IMR-90 (cell line): ENCODE data around the gene GSTM3. TPM values are rescaled to one million over a fixed set of nuclear protein-coding genes. Genes with fewer than 3 reads are reported as not detected.
A peak's percentile ranks its signal among the peaks of the same experiment; 100 is the strongest.

Experiments
- ATAC-seq: fragments of 200-7000 bp; cut with Tn5 transposase; 2 replicates; pipeline ENCODE4 v1.9.1; 2020; ENCODE audit warnings: low read depth, mild to moderate bottlenecking, moderate library complexity
- BruUV-seq: library from RNA; stranded (reverse); fragments of 400-500 nt; replicated peaks from 2 replicates; lab custom pipeline; 2021; lab: Mats Ljungman, UMichigan
- CTCF ChIA-PET: fragments of 300-600 bp; formaldehyde crosslinking; extraction: SDS; loops from one replicate; lab custom pipeline; 2021; ENCODE audit warnings: antibody characterized with exemption; lab: Yijun Ruan, JAX
- POLR2A ChIA-PET: fragments of 300-600 bp; sonication (Branson Sonifier 250); formaldehyde crosslinking; loops from one replicate; lab custom pipeline; 2022; ENCODE audit warnings: antibody characterized with exemption; ENCODE audit not compliant: unreplicated experiment; lab: Charles Lee
- DNase-seq: peaks from one replicate; pipeline ENCODE4 v3.0.0; 2013
- H2AFZ ChIP-seq: replicated peaks from 2 replicates; pipeline ENCODE3; 2013; ENCODE audit warnings: low read length, mild to moderate bottlenecking; ENCODE audit not compliant: poor library complexity
- H2AK5ac ChIP-seq: 2 replicates; pipeline ENCODE4 v1.6.1; 2013; ENCODE audit warnings: low read depth, low read length, inconsistent platforms
- H2AK9ac ChIP-seq: replicated peaks from 2 replicates; pipeline ENCODE3; 2013; ENCODE audit warnings: mild to moderate bottlenecking, low read depth, low read length, moderate library complexity; ENCODE audit not compliant: poor library complexity
- H2BK120ac ChIP-seq: 2 replicates; pipeline ENCODE4 v1.6.1; 2013; ENCODE audit warnings: low read depth, low read length, inconsistent platforms
- H2BK15ac ChIP-seq: 3 replicates; pipeline ENCODE4 v1.6.1; 2013; ENCODE audit warnings: low read depth, low read length, inconsistent platforms
- H2BK20ac ChIP-seq: 2 replicates; pipeline ENCODE4 v1.6.1; 2013; ENCODE audit warnings: low read depth, mild to moderate bottlenecking, inconsistent platforms, low read length, moderate library complexity
- H2BK5ac ChIP-seq: 2 replicates; pipeline ENCODE4 v1.6.1; 2013; ENCODE audit warnings: mild to moderate bottlenecking, low read depth, low read length, inconsistent platforms; ENCODE audit not compliant: poor library complexity, severe bottlenecking
- H3K14ac ChIP-seq: replicated peaks from 2 replicates; pipeline ENCODE4 v1.6.1; 2013; ENCODE audit warnings: low read depth, low read length, inconsistent platforms
- H3K18ac ChIP-seq: 2 replicates; pipeline ENCODE4 v1.6.1; 2013; ENCODE audit warnings: low read depth, low read length, control low read depth
- H3K23ac ChIP-seq: 2 replicates; pipeline ENCODE4 v1.6.1; 2013; ENCODE audit warnings: low read depth, low read length, inconsistent platforms
- H3K27ac ChIP-seq: 2 replicates; pipeline ENCODE4 v1.5.1; 2013; ENCODE audit warnings: mild to moderate bottlenecking, control low read depth, low read length; ENCODE audit not compliant: insufficient read depth
- H3K27me3 ChIP-seq: 2 replicates; pipeline ENCODE4 v1.6.1; 2013; ENCODE audit warnings: low read length; ENCODE audit not compliant: control insufficient read depth, insufficient read depth
- H3K36me3 ChIP-seq: 2 replicates; pipeline ENCODE4 v1.6.1; 2013; ENCODE audit warnings: low read length, mixed read lengths; ENCODE audit not compliant: control insufficient read depth, insufficient read depth
- H3K4ac ChIP-seq: 2 replicates; pipeline ENCODE4 v1.6.1; 2013; ENCODE audit warnings: low read depth, low read length, inconsistent platforms
- H3K4me1 ChIP-seq: 2 replicates; pipeline ENCODE4 v1.6.1; 2013; ENCODE audit warnings: low read length, mixed read lengths; ENCODE audit not compliant: control insufficient read depth, insufficient read depth
- H3K4me2 ChIP-seq: 2 replicates; pipeline ENCODE4 v1.6.1; 2013; ENCODE audit warnings: low read depth, mild to moderate bottlenecking, control low read depth, low read length, moderate library complexity
- H3K4me3 ChIP-seq: 2 replicates; pipeline ENCODE4 v1.5.1; 2013; ENCODE audit warnings: low read depth, mild to moderate bottlenecking, control low read depth, low read length, moderate library complexity; ENCODE audit not compliant: insufficient read depth
- H3K56ac ChIP-seq: 2 replicates; pipeline ENCODE4 v1.6.1; 2013; ENCODE audit warnings: low read length, inconsistent platforms; ENCODE audit not compliant: insufficient read depth; ENCODE audit errors: extremely low read depth
- H3K79me1 ChIP-seq, 2 experiments: 2 replicates each; pipeline ENCODE4 v1.6.1; 2013; ENCODE audit warnings: low read length in 2 of 2, inconsistent platforms in 1 of 2, low read depth in 1 of 2
- H3K9ac ChIP-seq: 2 replicates; pipeline ENCODE4 v1.6.1; 2013; ENCODE audit warnings: low read depth, low read length, control low read depth
- H3K9me1 ChIP-seq: 2 replicates; pipeline ENCODE4 v1.6.1; 2013; ENCODE audit warnings: low read length, inconsistent platforms; ENCODE audit not compliant: insufficient read depth
- H3K9me3 ChIP-seq: 2 replicates; pipeline ENCODE4 v1.6.1; 2013; ENCODE audit warnings: low read length; ENCODE audit not compliant: control insufficient read depth, insufficient read depth
- H4K20me1 ChIP-seq: 2 replicates; pipeline ENCODE4 v1.6.1; 2013; ENCODE audit warnings: low read length, inconsistent platforms; ENCODE audit not compliant: insufficient read depth
- H4K5ac ChIP-seq: 2 replicates; pipeline ENCODE4 v1.6.1; 2013; ENCODE audit warnings: mild to moderate bottlenecking, low read depth, low read length, control low read depth
- H4K8ac ChIP-seq, 2 experiments: 2 replicates each; pipeline ENCODE4 v1.6.1; 2013; ENCODE audit warnings: low read depth in 2 of 2, low read length in 2 of 2, control low read depth in 1 of 2, inconsistent platforms in 1 of 2
- H4K91ac ChIP-seq: 2 replicates; pipeline ENCODE4 v1.6.1; 2013; ENCODE audit warnings: low read depth, low read length, inconsistent platforms; ENCODE audit not compliant: insufficient read depth
- BHLHE40 ChIP-seq: fragments of 150-350 bp; IDR thresholded peaks from 2 replicates; pipeline ENCODE4 v1.6.1; 2016; ENCODE audit warnings: mild to moderate bottlenecking, low read depth, low read length
- CEBPB ChIP-seq: IDR thresholded peaks from 2 replicates; pipeline ENCODE4 v1.6.1; 2012; ENCODE audit warnings: low read depth, low read length, improper control_type of control experiment
- CHD1 ChIP-seq: IDR thresholded peaks from 2 replicates; pipeline ENCODE4 v1.6.1; 2012; ENCODE audit warnings: low read depth, low read length, improper control_type of control experiment
- CTCF ChIP-seq: conservative IDR thresholded peaks from 2 replicates; pipeline ENCODE4 v1.5.1; 2012; ENCODE audit warnings: mild to moderate bottlenecking, low read depth, low read length, improper control_type of control experiment
- FOS ChIP-seq: fragments of 150-350 bp; IDR thresholded peaks from 2 replicates; pipeline ENCODE4 v1.6.1; 2016; ENCODE audit warnings: low read depth, low read length
- MAFK ChIP-seq: IDR thresholded peaks from 2 replicates; pipeline ENCODE4 v1.6.1; 2012; ENCODE audit warnings: low read depth, low read length, improper control_type of control experiment
- MAZ ChIP-seq: IDR thresholded peaks from 2 replicates; pipeline ENCODE4 v1.6.1; 2012; ENCODE audit warnings: low read depth, mild to moderate bottlenecking, low read length, improper control_type of control experiment, moderate library complexity, borderline replicate concordance
- MXI1 ChIP-seq: IDR thresholded peaks from 2 replicates; pipeline ENCODE4 v1.6.1; 2012; ENCODE audit warnings: low read depth, mild to moderate bottlenecking, low read length, moderate library complexity, borderline replicate concordance
- POLR2A ChIP-seq: IDR thresholded peaks from 2 replicates; pipeline ENCODE4 v1.6.1; 2012; ENCODE audit warnings: mild to moderate bottlenecking, low read depth, low read length
- RAD21 ChIP-seq: IDR thresholded peaks from 2 replicates; pipeline ENCODE4 v1.6.1; 2012; ENCODE audit warnings: low read length, improper control_type of control experiment
- RCOR1 ChIP-seq: IDR thresholded peaks from 2 replicates; pipeline ENCODE4 v1.6.1; 2012; ENCODE audit warnings: mild to moderate bottlenecking, low read length, improper control_type of control experiment; ENCODE audit not compliant: insufficient replicate concordance
- RFX5 ChIP-seq: IDR thresholded peaks from 2 replicates; pipeline ENCODE4 v1.8.0; 2012; ENCODE audit warnings: low read depth, mild to moderate bottlenecking, low read length, moderate library complexity
- SMC3 ChIP-seq: fragments of 150-350 bp; IDR thresholded peaks from 2 replicates; pipeline ENCODE4 v1.6.1; 2016; ENCODE audit warnings: low read depth, mild to moderate bottlenecking, antibody characterized with exemption, low read length, moderate library complexity
- WGBS, 2 experiments: methylation state at CpG; one replicate each; pipeline versions ENCODE4 v1.1.5 to v1.1.7; 2013; ENCODE audit warnings: missing lambda C conversion rate in 2 of 2; ENCODE audit not compliant: insufficient read length in 1 of 2; ENCODE audit errors: extremely low coverage in 2 of 2; 5-methylcytosine and 5-hydroxymethylcytosine counted together
- dilution Hi-C: fragments of 300-500 bp; cut with HindIII; formaldehyde crosslinking; loops from one replicate; pipeline ENCODE4 v1.14.3; 2018; ENCODE audit warnings: low sequenced_read_pairs; ENCODE audit not compliant: unreplicated experiment
- in situ Hi-C: fragments of 300-500 bp; cut with MboI; formaldehyde crosslinking; loops from 3 replicates; pipeline ENCODE4 v1.14.3; 2019; ENCODE audit warnings: low sequenced_read_pairs, inconsistent platforms, mixed read lengths
- intact Hi-C: fragments of 100-400 bp; cut with micrococcal nuclease; formaldehyde crosslinking; loops from 2 replicates; pipeline ENCODE4 v1.10.0; 2022
- polyA plus RNA-seq, 3 experiments: library from polyadenylated mRNA; depleted of rRNA; stranded (reverse); fragments of >200 nt; gene quantifications; 2 replicates each; pipeline ENCODE4 v1.2.3, GENCODE V29; 2012; ENCODE audit warnings: low replicate concordance in 1 of 3
- total RNA-seq: library from RNA; depleted of rRNA; stranded (reverse); fragments of >200 nt; gene quantifications from 2 replicates; pipeline ENCODE4 v1.2.3, GENCODE V29; 2012
- TF ChIP-seq, protein P1 (sequence below): fragments of 150-350 bp; IDR thresholded peaks from 2 replicates; pipeline ENCODE4 v1.6.1; 2017; ENCODE audit warnings: mild to moderate bottlenecking, antibody characterized with exemption, low read length, low read depth

Gene GSTM3
- total and polyA plus RNA-seq, 2 of the 4 experiments (the other 2 are of a cell fraction), result 102 to 131 TPM

- no peak overlapping the region for H3K4me2 ChIP-seq
- no peak overlapping the region for H3K4me3 ChIP-seq
- H3K27me3 ChIP-seq, result no peaks in the 10 kb centered on the region
- H3K18ac ChIP-seq, result no peak overlapping the region; the same call in 1 of the 2 replicates
- no peak for DNase-seq
- no peaks in the 10 kb centered on the region for H3K79me1 ChIP-seq
- no peak overlapping the region for H3K9ac ChIP-seq
- H3K9me3 ChIP-seq, result no peaks in the 10 kb centered on the region
- H3K14ac ChIP-seq, result no peak overlapping the region
- no peak overlapping the region for H2AFZ ChIP-seq
- H2BK5ac ChIP-seq, result no peak overlapping the region
- TF ChIP-seq MXI1 (no peak), CHD1 (no peak), FOS (no peak), RCOR1 (no peak), CTCF (no peak), SMC3 (no peak), CEBPB (no peak), RFX5 (no peak), RAD21 (no peak), MAZ (no peak), POLR2A (no peak), BHLHE40 (no peak), MAFK (no peak)
- TF ChIP-seq, protein P1, sequence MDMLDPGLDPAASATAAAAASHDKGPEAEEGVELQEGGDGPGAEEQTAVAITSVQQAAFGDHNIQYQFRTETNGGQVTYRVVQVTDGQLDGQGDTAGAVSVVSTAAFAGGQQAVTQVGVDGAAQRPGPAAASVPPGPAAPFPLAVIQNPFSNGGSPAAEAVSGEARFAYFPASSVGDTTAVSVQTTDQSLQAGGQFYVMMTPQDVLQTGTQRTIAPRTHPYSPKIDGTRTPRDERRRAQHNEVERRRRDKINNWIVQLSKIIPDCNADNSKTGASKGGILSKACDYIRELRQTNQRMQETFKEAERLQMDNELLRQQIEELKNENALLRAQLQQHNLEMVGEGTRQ, result no peak
- no peak overlapping the region for H4K8ac ChIP-seq
- peak overlapping the region; percentile 33; the same call in 1 of the 2 replicates for H4K91ac ChIP-seq
- no peaks in the 10 kb centered on the region for H3K36me3 ChIP-seq
- in situ Hi-C loops, result loop anchor here (25.0 kb wide), 1 partner anchor 127 kb away; the partner anchor contains the start of gene CSF1
- dilution Hi-C loops, result no loop called here
- intact Hi-C loops, result no loop called here
- H2AK5ac ChIP-seq, result peak overlapping the region; percentile 91
- H2AK9ac ChIP-seq, result no peak overlapping the region
- no peak overlapping the region for H4K5ac ChIP-seq
- no TSS peak for BruUV-seq
- H2BK20ac ChIP-seq, result 0 out of 2 replicates have a peak overlapping the region, but pooled peaks have one; percentile 9
- no peak overlapping the region for H3K56ac ChIP-seq
- no peak overlapping the region; the same call in 1 of the 2 replicates for H2BK120ac ChIP-seq
- H4K20me1 ChIP-seq, result no peaks in the 10 kb centered on the region
- CTCF ChIA-PET, result interaction anchor here (0.7 to 2.2 kb wide), 2 partner anchors 100 to 199 kb away, joined by 3 to 10 read pairs; partner anchors contain the start of gene AHCYL1
- H3K9me1 ChIP-seq, result peaks cover 28% of the 10 kb centered on the region
- no peak for ATAC-seq
- no CpG with 5 or more reads among the region's 4 CpGs for WGBS, 2 experiments
- H3K4ac ChIP-seq, result peak overlapping the region; percentile 52
- no peak overlapping the region for H3K27ac ChIP-seq
- POLR2A ChIA-PET, result no interaction called here
- no peak overlapping the region for H3K23ac ChIP-seq
- H3K4me1 ChIP-seq, result peaks cover 29% of the 10 kb centered on the region
- peak overlapping the region; percentile 7; the same call in 1 of the 3 replicates for H2BK15ac ChIP-seq
Measured at GRCh38 chr1:109785446-109786111, 44.7 kb upstream of the GSTM3 start.
